ENCODE results near the gene SLIT1.

DNA sequence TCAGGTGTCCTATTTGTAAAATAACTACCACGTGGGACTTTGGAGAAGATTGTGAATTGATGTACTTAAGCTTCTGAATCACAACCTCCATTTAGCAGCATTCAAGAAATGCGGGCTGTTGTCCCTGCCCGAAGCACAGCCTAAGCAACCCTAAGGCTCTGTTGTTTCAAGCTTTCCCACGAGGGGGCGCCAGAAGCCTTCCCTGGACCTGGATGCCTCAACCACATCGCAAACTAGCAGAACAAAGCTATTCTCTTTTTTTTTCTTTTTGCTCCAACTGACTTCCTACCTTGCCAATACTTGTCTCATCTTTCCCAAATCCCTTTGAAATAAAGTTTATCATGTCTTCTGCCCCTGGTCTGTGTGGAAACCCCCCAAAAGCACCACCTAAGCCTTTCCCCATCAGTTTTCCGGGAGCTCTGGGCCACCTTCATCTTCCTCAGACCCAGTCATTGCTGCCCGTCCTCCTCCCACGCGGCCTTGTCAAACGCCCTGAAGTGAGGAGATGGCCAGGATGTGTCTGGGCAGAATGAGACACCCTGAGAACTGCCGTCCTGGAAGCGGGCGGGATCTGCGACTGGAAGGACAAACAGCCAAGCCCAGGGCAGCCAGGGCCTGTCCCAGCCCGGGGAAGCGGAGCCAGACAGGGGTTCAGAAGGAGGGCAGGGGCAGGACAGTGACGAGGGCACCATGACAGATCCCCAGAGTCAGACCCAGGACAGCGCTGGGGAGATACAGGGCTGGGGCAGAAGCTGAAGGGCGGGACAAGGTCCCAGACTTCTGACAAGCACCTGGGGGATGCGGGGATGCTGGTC lies 112.7 kb downstream of the SLIT1 start:
- TF ChIP-seq CTCF (IDR thresholded peaks at IDR 0.05) (peak in 3 of 4 experiments; percentile 80 to 93 (median 89)), EP300 (IDR thresholded peaks at IDR 0.05) (no peak), POLR2A (IDR thresholded peaks at IDR 0.05) (no peak), POLR2AphosphoS5 (IDR thresholded peaks at IDR 0.05) (no peak)
